Fibroblast of skin of left biceps (primary cell): ENCODE results near the gene PIK3C2B.

Source experiments
- DNase-seq, 2 experiments: peaks; one replicate each; pipeline ENCODE4 v3.0.0-alpha.2; 2013; ENCODE audit warnings: low read depth in 2 of 2

PIK3C2B gene

GRCh38 chr1:204479387-204480136, 15.0 kb downstream of the PIK3C2B start:
- DNase-seq, result no peak

GRCh38 chr1:204478921-204479320, 15.7 kb downstream of the PIK3C2B start:
- no peak for DNase-seq

GRCh38 chr1:204478172-204478899, 16.3 kb downstream of the PIK3C2B start:
- no peak for DNase-seq

- DNase-seq, result no peak
Measured at GRCh38 chr1:204477036-204477740, 17.4 kb downstream of the PIK3C2B start.

GRCh38 chr1:204476563-204476962, 18.0 kb downstream of the PIK3C2B start:
- DNase-seq, result no peak

- DNase-seq, result no peak
Measured at GRCh38 chr1:204475656-204476432, 18.8 kb downstream of the PIK3C2B start.

GRCh38 chr1:204473400-204473965, 21.1 kb downstream of the PIK3C2B start:
- no peak for DNase-seq

GRCh38 chr1:204472660-204473059, 21.9 kb downstream of the PIK3C2B start:
- DNase-seq, result no peak

GRCh38 chr1:204471687-204472086, 22.9 kb downstream of the PIK3C2B start:
- DNase-seq, result no peak

GRCh38 chr1:204469304-204469703, 25.3 kb downstream of the PIK3C2B start:
- DNase-seq, result no peak

GRCh38 chr1:204468766-204469302, 25.8 kb downstream of the PIK3C2B start:
- no peak for DNase-seq

- DNase-seq, result no peak
Measured at GRCh38 chr1:204468206-204468605, 26.4 kb downstream of the PIK3C2B start.

- no peak for DNase-seq
Measured at GRCh38 chr1:204466416-204467405, 27.9 kb downstream of the PIK3C2B start.

- DNase-seq, result no peak
Measured at GRCh38 chr1:204465546-204466415, 28.8 kb downstream of the PIK3C2B start.

- DNase-seq, result no peak
Measured at GRCh38 chr1:204464701-204465100, 29.9 kb downstream of the PIK3C2B start.

- no peak for DNase-seq
Measured at GRCh38 chr1:204464187-204464631, 30.4 kb downstream of the PIK3C2B start.

- no peak for DNase-seq
Measured at GRCh38 chr1:204463125-204464060, 31.2 kb downstream of the PIK3C2B start.

- no peak for DNase-seq
Measured at GRCh38 chr1:204462229-204462561, 32.4 kb downstream of the PIK3C2B start.
